HG02588 (cell line): ENCODE measurements around the gene HLA-F.

Source experiments
- ATAC-seq: cut with Tn5 transposase; IDR thresholded peaks from one replicate; pipeline ENCODE4 v1.9.1; 2021; ENCODE audit warnings: mild to moderate bottlenecking, moderate library complexity; ENCODE audit not compliant: unreplicated experiment

The HLA-F gene

DNA sequence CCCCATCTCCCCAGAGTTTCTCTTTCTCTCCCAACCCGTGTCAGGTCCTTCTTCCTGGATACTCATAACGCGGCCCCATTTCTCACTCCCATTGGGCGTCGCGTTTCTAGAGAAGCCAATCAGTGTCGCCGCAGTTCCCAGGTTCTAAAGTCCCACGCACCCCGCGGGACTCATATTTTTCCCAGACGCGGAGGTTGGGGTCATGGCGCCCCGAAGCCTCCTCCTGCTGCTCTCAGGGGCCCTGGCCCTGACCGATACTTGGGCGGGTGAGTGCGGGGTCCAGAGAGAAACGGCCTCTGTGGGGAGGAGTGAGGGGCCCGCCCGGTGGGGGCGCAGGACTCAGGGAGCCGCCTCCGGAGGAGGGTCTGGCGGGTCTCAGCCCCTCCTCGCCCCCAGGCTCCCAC is at the start of gene HLA-F:
Gene HLA-F, plus strand, starts transcription at position 173 of the 404 bp plus-strand sequence. Its CDS starts 30 bp downstream, at position 203.
- ATAC-seq, result peak; percentile 86

DNA sequence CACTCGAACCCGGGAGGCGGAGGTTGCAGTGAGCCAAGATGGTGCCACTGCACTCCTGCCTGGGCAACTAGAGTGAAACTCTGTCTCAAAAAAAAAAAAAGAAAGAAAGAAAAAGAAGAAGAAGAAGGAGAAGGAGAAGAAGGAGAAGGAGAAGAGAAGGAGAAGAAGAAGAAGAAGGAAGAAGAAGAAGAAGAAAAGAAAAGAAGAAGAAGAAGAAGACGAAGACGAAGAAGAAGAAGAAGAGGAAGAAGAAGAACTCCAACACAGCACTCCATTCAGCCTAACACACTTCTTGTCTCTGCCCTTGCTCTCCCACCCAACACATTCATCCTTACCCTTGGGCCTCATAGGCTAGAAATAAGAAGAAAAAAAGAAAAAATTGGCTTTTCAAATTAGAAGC is 49.2 kb upstream of the HLA-F start:
- ATAC-seq, result no peak

DNA sequence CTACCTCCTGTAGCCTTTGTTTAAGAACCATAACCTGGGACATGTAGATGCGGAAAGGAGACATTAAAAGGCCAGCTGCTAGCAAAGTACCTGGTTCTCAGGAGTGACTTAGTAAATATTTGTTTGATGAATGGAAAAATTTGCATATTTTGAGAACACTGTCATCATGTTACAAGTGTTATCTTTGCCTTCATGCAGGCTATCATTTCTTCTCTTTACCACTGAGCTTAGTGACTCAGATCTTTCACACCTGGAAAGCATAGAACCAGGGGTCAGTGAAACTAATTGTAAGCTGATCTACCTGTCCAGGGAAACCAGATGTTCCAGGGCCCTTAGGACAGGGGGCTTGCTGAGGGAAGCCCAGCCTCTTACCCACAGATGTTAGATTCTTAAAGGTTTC is 47.7 kb upstream of the HLA-F start:
- no peak for ATAC-seq

DNA sequence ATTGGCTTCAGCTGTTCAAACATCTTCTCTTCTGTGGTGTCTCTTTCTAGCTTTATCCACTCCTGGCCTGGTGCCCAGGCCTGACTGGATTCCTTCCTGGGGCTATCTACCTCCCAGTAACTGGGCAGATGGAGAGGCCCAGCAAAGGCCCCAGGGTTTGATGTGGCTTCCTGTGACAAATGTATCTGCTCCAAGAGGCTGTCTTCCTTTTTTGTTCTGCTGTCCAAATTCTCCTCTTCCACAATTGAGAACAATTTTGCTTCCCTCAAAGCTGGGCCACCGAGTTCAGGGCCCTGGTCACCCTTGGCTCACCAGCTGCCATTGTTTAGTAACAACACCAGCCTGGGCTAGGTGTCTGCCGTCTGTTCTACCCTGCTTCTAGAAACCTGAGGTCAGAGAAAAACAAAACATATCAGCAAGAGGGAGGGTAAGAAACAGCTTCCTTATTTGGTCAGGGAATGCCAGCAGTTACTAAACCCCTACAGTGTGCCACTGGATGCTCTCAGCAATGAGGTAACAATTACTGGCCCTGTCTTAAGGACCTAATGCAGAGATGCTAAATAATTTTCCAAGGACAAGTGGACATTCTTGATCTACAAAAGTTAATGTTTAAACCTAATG is 46.1 kb upstream of the HLA-F start:
- no peak for ATAC-seq

DNA sequence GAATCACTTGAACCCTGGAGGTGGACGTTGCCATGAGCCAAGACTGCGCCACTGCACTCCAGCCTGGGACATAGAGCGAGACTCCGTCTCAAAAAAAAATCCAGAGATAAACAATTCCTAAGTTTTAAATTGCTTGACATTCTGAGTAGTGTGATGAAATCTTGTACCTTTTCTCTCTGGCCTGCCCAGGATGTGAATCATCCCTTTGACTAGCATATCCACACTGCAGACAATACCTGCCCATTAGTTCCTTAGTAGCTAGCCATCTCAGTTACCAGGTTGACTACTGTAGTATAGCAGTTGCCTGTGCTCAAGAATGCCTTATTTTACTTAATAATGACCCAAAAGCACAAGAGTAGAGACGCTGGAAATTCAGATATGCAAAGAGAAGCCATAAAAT is 45.1 kb upstream of the HLA-F start:
- no peak for ATAC-seq

- no peak for ATAC-seq
Measured at GRCh38 chr6:29679962-29680361, 43.3 kb upstream of the HLA-F start.

DNA sequence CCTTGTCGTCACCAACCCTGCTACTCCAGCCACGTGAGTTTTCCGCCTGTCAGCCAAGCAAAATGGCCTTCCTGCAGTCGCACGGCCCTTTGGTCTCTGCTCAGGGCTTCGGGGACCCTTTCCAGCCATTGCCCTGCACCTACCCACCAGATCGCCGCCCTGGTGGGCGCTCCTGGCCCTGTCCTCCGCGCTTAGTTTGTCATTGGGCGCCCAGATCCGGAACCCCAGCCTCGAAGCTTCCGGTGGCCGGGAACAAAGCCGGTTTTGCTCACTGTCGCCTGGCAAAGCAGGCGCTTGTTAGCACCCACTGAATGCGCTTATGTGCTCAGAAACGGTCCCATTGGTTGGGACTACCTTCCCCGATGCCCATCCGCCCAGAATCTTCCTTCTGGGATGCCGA is 42.8 kb upstream of the HLA-F start:
- no peak for ATAC-seq

- no peak for ATAC-seq
Measured at GRCh38 chr6:29680904-29681303, 42.3 kb upstream of the HLA-F start, which contains the start of gene ZFP57. Gene ZFP57 (minus strand): TSS chr6:29681152. CDS start chr6:29677003, 4,149 bp downstream.

DNA sequence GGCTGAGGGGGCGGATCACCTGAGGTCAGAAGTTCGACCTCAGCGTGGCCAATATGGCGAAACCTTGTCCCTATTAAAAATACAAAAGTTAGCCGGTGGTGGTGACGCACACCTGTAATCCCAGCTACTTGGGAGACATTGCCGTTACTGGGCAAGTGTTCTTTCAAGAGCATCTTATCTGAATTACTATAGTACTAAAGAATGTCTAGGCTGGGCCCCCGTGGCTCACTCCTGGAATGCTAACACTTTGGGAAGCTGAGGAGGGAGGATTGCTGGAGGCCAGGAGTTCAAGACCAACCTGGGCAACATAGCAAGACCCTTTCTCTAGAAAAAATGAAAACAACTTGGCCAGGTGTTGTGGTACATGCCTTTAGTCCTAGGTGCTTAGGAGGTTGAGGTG is 41.4 kb upstream of the HLA-F start:
- ATAC-seq, result no peak

- ATAC-seq, result no peak
Measured at GRCh38 chr6:29685718-29686326, 37.4 kb upstream of the HLA-F start.

DNA sequence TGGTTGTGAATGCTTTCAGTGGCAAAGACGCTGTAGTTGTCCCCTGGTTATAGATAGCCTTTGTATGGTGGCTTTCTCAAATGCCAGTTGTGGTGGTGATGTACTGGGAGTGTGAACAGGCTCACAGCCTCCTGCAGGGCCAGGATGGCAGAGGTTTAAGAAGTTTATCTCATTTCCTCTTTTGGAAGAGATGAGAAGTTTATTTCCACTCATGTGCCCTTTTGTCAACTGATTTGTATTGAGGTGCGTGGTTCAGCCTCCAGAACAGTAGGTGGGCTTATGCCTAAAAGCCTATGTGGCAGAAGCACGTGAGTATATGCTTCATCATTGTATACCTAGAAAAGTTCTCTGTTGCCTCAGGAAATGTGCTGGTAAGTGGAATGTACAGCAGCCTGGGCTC is 28.6 kb upstream of the HLA-F start:
- ATAC-seq, result no peak

GRCh38 chr6:29696147-29697125 is 26.8 kb upstream of the HLA-F start:
- no peak for ATAC-seq

GRCh38 chr6:29702519-29703103 is 20.6 kb upstream of the HLA-F start:
- ATAC-seq, result no peak

GRCh38 chr6:29705389-29706231 is 17.6 kb upstream of the HLA-F start:
- ATAC-seq, result no peak

DNA sequence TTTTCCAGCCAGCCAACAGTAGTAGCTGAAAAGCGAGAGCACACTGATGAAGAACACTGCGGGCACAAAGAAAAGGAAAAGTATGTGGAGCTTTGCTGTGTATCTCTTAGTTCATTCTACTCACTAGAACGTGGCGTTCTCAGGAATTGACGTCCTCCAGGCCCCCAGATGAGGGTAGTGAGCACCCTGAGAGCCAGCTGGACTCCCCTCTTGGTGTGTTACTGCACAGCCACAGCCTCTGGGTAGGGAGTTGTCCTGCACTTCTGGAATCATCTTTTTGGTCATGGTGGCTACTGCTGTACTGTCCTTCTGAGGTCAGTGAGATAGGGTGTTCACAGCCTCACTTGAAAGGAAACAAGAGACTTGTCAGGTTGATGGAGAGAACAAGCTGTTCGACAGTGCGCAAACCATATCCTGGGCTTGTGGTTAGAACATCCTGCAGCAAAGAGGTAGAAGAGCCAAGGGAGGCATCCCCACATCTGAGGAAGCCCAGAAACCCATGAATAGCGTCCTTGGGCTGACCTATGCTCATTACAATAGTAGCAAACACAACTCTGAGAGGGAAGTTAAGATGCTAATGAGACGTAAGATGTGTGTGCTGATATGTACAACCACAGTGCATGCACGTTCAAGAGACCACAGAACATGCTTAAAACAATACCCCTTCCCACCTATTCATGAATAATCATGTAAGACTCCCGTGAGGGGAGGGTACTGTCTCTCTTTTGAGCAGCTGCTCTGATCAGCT is 14.6 kb upstream of the HLA-F start:
- ATAC-seq, result no peak

GRCh38 chr6:29709188-29709587 is 14.0 kb upstream of the HLA-F start:
- ATAC-seq, result no peak

GRCh38 chr6:29710281-29710941 is 12.8 kb upstream of the HLA-F start:
- ATAC-seq, result no peak

- ATAC-seq, result no peak
Measured at GRCh38 chr6:29720863-29721262, 2.4 kb upstream of the HLA-F start.
